ENCODE data around the gene CDK5RAP2.
A peak's percentile ranks its signal among the peaks of the same experiment; 100 is the strongest.

Gene CDK5RAP2

DNA sequence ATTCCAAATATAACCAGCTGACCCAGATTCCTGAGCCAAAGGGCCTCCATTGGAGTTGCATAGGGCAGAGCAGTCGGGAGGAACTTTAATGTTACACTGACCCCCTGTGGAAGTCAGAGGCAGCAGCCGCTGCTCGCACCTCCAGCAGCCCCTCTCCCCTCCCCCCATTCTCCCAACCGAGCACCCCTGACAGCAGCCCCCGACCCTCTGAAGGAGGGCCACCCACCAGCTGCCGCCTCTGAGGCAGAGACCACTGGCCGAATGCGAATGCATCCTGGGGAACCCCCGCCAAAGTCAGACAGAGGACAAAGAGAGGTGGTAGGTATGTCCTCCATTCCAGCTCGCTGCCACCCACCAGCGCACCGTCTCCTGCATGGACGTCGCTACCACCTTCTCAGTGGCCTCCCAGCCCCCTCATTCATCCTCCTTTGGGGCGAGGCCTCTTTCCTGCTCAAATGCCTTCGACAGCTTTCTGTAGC, 231.0 kb downstream of the CDK5RAP2 start:
- peak; percentile 23 for DNase-seq

GRCh38 chr9:120345379-120345778, 234.6 kb downstream of the CDK5RAP2 start:
- no peak for DNase-seq

DNA sequence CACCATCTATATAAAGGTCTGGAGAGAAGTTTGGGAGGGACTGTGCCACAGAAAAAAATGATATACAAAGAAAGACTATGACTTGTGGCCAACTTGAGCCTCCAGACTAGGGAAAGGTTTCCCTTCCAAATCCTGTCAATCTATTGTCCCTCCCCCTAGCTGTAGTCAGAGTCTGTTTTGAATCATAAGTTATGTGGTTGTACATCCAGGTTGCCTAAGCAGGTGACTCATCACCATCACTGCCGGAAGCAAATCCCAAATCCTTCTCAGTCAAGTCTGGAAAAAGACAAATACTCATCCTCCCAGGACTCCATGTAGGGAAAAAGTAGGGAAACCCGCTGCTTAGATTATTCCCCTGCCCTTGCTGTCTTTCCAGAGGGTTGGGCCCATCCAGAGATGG, 235.7 kb downstream of the CDK5RAP2 start:
- DNase-seq = no peak

- no peak for DNase-seq
These were observed 236.6 kb downstream of the CDK5RAP2 start for GRCh38 chr9:120343416-120343815.

All from right kidney (tissue), 1 donor.